BE2C (cell line): ENCODE results near the gene ZNF473.
A peak's percentile ranks its signal among the peaks of the same experiment; 100 is the strongest.

Experiments used
- DNase-seq: peaks from one replicate; pipeline ENCODE4 v3.0.0-alpha.2; 2020
- H3K27me3 ChIP-seq: fragments of 250-450 bp; sonication (Bioruptor Pico); 2 replicates; pipeline ENCODE4 v1.5.1; 2020; ENCODE audit warnings: mild to moderate bottlenecking
- H3K36me3 ChIP-seq: fragments of 250-450 bp; sonication (Bioruptor Pico); 2 replicates; pipeline ENCODE4 v1.5.1; 2020; ENCODE audit warnings: mild to moderate bottlenecking
- H3K4me1 ChIP-seq: fragments of 250-450 bp; sonication (Bioruptor Pico); 2 replicates; pipeline ENCODE4 v1.5.1; 2020
- H3K4me3 ChIP-seq: 2 replicates; pipeline ENCODE4 v1.5.1; 2011; ENCODE audit warnings: low read depth, low read length
- H3K9me3 ChIP-seq: fragments of 250-450 bp; sonication (Bioruptor Pico); 2 replicates; pipeline ENCODE4 v1.5.1; 2020
- CTCF ChIP-seq: IDR thresholded peaks from 2 replicates; pipeline ENCODE4 v1.5.1; 2012; ENCODE audit warnings: mild to moderate bottlenecking, low read depth, low read length

The ZNF473 gene

GRCh38 chr19:50039968-50040367 lies 14.2 kb downstream of the ZNF473 start:
- H3K27me3 ChIP-seq: no peaks in the 10 kb centered on the region
- no peaks in the 10 kb centered on the region for H3K9me3 ChIP-seq
- TF ChIP-seq CTCF: no peak
- no peak for DNase-seq
- no peaks in the 10 kb centered on the region for H3K4me1 ChIP-seq
- no peak overlapping the region for H3K4me3 ChIP-seq
- H3K36me3 ChIP-seq: peaks cover 66% of the 10 kb centered on the region

GRCh38 chr19:50040967-50041366 lies 15.2 kb downstream of the ZNF473 start:
- Histone ChIP-seq H3K4me3 (no peak overlapping the region), H3K36me3 (peaks cover 75% of the 10 kb centered on the region), H3K27me3 (no peaks in the 10 kb centered on the region), H3K4me1 (no peaks in the 10 kb centered on the region), H3K9me3 (peaks cover 4% of the 10 kb centered on the region; the same call in 1 of the 2 replicates)
- DNase-seq: no peak
- TF ChIP-seq CTCF: no peak

GRCh38 chr19:50042363-50043024 lies 16.7 kb downstream of the ZNF473 start:
- TF ChIP-seq CTCF: no peak
- H3K4me1 ChIP-seq: no peaks in the 10 kb centered on the region
- DNase-seq: no peak
- no peaks in the 10 kb centered on the region for H3K27me3 ChIP-seq
- no peak overlapping the region for H3K4me3 ChIP-seq
- H3K36me3 ChIP-seq: peaks cover 91% of the 10 kb centered on the region
- peaks cover 4% of the 10 kb centered on the region for H3K9me3 ChIP-seq

GRCh38 chr19:50043967-50044366 lies 18.2 kb downstream of the ZNF473 start:
- no peak overlapping the region for H3K4me3 ChIP-seq
- no peak for TF ChIP-seq CTCF
- H3K36me3 ChIP-seq: peaks cover 90% of the 10 kb centered on the region
- no peaks in the 10 kb centered on the region for H3K4me1 ChIP-seq
- DNase-seq: no peak
- H3K9me3 ChIP-seq: peaks cover 4% of the 10 kb centered on the region
- no peaks in the 10 kb centered on the region for H3K27me3 ChIP-seq

- H3K4me1 ChIP-seq: no peaks in the 10 kb centered on the region
- no peak for TF ChIP-seq CTCF
- DNase-seq: no peak
- no peak overlapping the region for H3K4me3 ChIP-seq
- peaks cover 81% of the 10 kb centered on the region for H3K36me3 ChIP-seq
- no peaks in the 10 kb centered on the region for H3K27me3 ChIP-seq
- H3K9me3 ChIP-seq: peaks cover 4% of the 10 kb centered on the region
Observed at GRCh38 chr19:50044922-50045321, 19.1 kb downstream of the ZNF473 start.

- Histone ChIP-seq H3K27me3 (no peaks in the 10 kb centered on the region), H3K4me3 (no peak overlapping the region), H3K36me3 (peaks cover 61% of the 10 kb centered on the region), H3K9me3 (peaks cover 4% of the 10 kb centered on the region), H3K4me1 (no peaks in the 10 kb centered on the region)
- peak; percentile 76 for DNase-seq
- peak; percentile 94 for TF ChIP-seq CTCF
Observed at GRCh38 chr19:50046649-50047503, 21.1 kb downstream of the ZNF473 start.
